ENCODE data around the gene ISLR.

ISLR gene, protein sequence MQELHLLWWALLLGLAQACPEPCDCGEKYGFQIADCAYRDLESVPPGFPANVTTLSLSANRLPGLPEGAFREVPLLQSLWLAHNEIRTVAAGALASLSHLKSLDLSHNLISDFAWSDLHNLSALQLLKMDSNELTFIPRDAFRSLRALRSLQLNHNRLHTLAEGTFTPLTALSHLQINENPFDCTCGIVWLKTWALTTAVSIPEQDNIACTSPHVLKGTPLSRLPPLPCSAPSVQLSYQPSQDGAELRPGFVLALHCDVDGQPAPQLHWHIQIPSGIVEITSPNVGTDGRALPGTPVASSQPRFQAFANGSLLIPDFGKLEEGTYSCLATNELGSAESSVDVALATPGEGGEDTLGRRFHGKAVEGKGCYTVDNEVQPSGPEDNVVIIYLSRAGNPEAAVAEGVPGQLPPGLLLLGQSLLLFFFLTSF

DNA sequence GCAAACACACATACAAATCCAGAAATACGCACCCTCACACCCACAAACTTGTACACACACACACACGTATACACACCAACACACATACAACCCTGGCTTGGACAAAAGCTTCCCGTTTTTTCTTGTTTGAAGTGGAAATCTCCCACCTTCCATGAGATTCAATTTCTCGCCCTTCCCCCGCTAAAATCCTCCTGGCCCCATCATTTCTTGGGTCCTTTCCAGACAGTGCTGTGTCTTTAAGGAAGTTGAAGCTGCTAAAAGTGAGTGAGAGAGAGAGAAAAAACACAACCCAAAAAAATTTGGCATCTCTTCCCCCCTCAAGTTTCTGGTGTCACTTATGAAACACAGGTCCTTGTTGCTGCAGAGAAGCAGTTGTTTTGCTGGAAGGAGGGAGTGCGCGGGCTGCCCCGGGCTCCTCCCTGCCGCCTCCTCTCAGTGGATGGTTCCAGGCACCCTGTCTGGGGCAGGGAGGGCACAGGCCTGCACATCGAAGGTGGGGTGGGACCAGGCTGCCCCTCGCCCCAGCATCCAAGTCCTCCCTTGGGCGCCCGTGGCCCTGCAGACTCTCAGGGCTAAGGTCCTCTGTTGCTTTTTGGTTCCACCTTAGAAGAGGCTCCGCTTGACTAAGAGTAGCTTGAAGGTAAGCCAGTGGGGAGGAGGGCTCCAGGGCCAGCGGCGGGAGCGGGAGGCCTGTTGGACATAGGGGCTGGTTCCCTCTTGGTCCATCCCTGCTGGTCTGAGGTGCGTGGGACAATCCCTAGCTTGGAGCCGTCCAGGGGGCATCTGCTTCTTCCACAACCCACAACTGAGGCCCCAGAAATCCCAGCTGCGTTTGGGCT is at the start of gene ISLR:
Gene ISLR, plus strand, starts transcription at position 331 of the 839 bp plus-strand sequence. CDS start 1,149 bp downstream, outside the sequence.
- no peak for FAIRE-seq

DNA sequence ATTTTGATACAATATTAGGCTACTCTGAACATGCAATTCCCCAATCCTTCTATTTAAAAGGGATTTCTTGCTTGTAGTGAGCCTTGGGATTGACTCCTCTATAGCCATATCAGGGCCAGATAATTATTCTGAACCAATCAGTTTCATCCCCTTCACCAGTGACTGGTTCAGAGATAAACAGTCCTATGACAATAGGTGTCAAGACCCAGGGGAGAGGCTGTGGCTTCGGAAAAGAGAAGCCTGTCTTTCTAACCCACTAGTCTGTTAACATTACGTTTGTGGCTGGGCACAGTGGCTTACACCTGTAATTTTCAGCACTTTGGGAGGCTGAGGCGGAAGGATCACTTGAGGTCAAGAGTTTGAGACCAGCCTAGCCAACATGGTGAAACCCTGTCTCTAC is 49.3 kb upstream of the ISLR start:
- peak; percentile 44 for FAIRE-seq

More for the DNA sequence above, at the start of gene ISLR:
- DNase-seq (ENCODE audit: extremely low spot score, insufficient read length, low read depth): no peak

DNA sequence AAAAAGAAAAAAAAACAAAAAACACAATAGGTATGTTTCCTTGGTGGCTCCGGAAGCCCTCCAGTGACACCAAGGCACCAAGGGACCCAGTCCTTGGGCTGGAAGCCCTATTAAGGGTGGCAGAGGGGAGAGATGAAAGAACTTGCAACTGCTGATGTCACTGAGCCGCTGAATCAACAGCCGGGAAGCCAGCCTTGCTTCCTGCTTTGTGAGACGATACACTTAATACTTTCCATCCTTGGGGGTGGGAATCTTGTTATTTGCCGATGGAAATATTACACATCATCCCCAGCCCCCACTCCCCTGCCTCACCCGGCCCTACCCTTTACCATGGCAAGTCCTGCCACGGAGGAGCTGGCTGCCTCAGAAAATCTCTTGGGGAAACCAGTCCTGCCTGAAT is 48.8 kb upstream of the ISLR start:
- DNase-seq (ENCODE audit: extremely low spot score, insufficient read length, low read depth): no peak
- FAIRE-seq: no peak

More for the DNA sequence above, 49.3 kb upstream of the ISLR start:
- no peak for DNase-seq (ENCODE audit: extremely low spot score, insufficient read length, low read depth)

DNA sequence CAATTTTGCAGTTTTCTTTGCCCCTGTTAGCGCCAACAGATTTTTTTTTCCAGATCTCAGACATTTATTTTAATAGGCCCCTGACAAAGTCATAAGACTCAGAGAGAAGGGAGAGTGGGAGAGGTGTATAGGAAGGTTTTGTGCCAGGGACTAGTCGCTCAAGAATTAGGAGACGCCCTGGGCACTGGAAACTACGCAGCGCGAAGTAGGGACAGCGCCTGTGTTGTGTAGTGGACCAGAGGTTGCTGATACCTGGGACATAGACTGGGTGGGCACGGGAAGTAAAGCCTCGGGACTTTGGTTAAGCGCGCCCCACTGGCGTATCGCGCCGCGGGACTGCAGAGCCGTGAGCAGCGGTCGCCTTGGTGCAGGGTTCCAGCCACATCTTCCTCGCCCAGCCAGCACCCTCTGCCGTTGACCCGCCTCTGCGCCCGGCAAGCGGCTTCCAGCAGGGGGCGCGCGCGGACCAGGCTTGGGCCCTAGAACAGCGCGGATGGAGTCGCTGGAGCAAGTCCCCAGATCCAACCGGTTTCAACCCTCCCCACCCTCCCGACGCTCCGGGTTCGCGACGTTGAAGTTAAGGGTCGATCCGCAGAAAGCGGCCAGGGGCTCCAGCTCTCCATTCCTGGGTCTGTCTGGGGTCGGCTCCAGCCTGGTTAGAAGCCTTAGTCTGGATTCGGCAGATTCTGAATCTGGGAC is 46.1 kb upstream of the ISLR start:
- FAIRE-seq (peak; percentile 66), DNase-seq (ENCODE audit: extremely low spot score, insufficient read length, low read depth) (peak; percentile 53)

DNA sequence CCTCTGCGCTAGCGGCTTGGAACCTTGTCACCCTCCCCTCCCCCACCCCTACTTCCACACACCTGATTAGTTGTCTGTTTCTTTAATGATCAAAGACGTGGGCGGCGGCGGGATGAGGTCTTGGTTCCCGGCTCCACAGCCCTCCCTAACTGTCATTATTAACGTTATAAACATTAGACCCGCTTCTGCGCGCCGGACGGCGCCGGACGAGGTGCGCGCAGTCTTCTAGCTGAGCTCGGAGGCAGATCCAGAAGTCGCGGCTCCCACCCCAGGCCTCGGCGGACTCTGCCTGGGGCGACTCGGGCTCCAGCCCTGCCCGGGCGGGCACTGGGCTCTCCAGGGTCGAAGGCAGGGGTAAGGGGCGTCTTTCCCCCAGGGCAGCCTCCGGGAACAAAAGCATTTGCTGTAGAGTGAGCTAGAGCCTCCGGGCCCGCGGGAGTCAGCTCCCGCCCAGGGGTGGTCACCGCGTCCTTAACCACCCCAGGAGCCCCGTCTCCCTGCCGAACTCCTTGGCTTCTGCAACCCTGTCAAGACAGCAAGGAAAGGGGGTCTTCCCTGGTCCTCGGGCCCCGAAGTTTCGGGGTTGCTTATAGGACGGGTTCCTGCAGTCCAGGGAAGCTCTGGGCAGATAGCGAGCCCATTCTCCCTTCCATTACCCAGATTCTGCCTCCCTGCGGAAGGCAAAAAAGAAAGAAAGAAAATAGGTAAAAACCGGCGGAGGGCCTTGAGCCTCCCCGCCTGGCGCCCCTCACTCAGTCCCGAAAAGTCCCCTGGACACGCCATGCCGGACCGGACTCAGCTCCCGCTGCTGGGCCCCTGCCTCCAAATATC is 45.3 kb upstream of the ISLR start:
- no peak for FAIRE-seq
- DNase-seq (ENCODE audit: extremely low spot score, insufficient read length, low read depth): no peak

DNA sequence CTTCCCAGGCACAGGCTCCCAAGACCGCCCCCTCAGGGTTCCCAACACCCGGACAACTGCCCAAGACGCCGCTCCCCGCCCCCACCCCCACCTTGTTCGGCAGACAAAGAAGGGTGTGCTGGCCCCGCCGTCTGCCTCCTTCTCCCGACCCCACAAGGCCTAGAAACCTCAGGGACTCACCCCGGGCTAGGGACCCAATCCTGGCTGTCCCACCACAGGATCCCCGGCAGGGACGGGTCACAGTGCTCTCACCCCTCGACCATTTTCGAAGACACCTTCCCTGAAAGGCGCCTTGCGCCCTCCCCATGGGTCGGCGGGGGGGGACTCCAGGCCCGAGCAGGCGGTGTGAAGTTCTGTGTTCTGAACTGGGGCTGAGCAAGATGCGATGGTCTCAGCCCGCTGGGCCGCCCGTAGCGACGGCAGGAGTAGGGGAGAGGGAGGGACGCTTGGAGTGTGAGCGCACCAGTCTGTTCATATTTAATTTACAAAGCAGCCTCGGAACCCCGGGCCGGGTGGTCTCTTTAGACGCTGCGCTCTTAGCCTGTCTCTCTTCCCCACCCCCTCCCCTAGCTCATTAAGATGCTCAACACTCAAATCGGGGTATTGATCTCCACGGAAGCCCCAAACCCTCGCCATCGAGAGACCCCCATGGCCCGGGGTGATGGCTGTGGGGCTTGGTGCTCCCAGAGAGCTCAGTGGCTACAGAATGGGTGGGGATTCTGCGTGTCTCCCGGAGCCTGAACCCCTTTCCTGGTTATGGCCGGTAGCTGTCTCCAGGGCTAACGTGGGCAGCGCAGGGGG is 44.5 kb upstream of the ISLR start:
- DNase-seq (ENCODE audit: extremely low spot score, insufficient read length, low read depth) (no peak), FAIRE-seq (no peak)

DNA sequence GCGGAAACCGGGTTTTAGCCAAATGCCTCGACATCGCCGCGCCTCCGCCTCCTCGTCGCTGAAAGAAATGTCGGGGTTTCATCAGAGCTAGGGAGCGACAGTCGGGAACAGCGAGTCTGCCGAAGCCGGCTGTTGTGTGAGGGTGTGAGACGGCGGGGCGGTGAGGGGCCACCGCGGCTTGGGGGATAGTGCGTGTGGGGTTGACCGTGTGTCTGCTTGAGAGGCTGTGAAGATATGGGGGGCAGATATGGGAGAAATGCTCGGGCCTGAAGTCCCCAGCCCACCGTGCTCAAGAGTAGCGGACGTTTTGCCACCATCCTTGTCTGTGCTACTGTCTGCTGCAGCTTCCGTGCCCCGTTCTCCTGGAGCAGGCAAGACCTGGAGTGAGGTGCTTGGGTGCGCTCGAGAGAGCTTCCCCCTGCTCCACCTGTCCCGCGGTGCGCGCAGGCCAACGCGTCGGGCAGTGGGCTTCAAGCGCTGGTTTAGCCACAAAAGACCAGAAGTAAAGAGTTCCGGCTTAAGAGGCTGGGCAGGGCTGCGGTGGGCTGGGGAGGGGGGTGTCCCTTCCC is 43.8 kb upstream of the ISLR start:
- DNase-seq (ENCODE audit: extremely low spot score, insufficient read length, low read depth): no peak

DNA sequence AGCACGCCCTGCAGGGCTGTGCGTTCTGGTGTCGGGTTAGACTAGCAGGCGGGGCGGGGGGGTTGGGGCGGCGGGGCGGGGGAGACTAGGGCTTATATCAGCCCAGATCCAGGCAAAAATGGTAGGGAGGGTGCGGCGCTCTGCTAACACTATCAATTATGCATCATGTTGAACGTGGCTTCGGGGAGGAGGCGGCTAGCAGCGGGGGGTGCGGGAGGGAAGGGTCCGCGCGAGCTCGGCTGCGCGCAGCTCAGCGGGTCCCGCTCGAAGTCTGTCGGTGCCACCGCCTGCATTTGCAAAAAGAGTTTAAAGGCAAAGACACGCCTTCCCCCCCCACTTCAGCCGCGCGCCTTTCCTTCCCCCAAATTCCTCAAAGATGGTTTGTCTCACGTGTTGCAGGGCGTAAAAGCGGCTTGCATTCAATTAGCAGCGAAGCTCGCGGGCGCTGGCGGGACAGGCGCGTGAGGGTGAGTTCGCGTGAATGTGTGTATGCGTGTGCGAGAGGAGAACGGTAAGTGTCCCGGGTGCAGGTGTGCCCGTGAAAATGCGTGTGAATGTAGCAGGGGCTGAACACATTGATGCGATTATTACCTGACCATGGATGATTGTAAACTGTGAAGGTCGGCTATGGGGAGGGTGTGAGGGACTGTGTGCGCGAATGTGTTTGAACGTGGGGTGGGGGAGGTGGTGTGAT is 43.2 kb upstream of the ISLR start, which contains the start of gene ISLR2:
Gene ISLR2, plus strand, starts transcription at position 432 of the 694 bp plus-strand sequence. CDS start 2,169 bp downstream, outside the sequence.
- FAIRE-seq (no peak), DNase-seq (ENCODE audit: extremely low spot score, insufficient read length, low read depth) (no peak)

More for the DNA sequence above, 43.8 kb upstream of the ISLR start:
- no peak for FAIRE-seq

DNA sequence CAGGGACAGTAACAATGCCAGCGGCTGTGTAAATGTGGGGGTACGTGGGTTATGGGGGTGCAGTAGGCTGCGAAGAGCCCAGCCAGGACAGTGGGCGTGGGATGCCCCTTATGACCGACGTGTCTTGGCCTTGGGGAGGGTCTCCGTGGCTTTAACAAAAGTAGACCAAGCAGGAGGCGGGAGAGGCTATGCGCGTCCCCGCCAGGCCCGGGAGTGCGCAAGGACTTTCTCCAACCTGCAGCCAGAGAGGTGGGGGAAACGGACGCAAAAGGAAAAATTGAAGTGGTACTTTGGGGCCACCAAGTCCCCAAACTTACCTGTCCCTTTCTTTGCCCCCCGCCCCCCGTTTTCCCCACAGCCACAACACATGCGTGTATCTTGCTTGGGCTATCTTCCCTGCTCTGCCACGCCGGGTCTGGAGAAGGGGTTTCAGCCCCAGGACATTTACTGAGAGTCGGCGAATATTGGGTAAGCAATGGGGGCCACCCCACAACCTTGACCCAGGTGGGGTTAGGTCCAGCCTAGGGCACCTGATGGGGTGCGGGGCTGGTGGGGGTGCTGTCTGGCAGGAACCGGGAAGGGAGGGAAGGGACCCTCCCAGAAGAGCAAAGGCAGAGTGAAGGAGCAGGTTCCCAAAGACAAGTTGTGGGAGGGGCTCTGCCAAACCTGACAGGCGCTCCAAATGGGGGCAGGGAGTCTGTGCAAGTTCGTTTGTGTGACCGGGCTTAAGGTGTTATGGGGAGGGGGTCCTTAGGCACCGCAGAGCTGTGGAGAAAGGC is 42.5 kb upstream of the ISLR start:
- FAIRE-seq (no peak), DNase-seq (ENCODE audit: extremely low spot score, insufficient read length, low read depth) (no peak)

DNA sequence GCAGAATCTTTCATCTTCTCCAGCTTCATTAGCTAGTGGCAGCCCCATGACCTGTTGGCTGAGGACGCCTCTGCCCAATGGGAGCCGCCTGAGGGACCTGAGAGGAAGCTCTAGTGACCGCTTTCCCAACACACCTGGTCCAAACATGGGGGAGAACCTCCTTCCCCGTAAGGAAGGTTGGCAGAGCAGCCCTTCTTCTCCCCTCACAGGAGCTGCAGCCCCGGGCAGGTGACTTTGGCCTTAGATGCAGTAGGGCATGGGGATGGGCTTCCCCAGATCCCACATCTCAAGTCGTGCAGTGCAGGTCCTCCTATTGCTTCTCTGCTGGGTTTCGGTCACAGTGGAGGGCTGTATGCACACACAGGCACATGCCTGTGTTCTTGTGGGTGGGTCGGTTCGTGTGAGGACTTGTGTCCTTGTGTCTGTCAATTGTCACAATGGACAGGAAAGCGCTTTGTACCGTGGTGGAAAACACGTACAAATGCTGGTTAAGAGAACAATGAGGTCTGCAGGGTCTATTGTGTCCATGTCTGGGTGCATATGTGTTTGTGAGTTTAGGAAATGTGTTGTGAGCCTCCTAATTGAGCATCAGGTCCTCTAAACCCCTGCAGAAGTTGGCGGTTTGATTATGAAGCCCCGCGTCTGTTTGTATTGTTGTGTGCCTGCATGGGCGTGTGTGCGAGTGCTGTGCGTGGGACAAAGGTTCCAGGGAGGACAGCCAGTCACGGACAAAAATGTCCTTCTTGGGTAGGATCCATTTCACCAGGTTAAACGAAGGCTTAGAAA is 41.7 kb upstream of the ISLR start:
- FAIRE-seq (no peak), DNase-seq (ENCODE audit: extremely low spot score, insufficient read length, low read depth) (no peak)

DNA sequence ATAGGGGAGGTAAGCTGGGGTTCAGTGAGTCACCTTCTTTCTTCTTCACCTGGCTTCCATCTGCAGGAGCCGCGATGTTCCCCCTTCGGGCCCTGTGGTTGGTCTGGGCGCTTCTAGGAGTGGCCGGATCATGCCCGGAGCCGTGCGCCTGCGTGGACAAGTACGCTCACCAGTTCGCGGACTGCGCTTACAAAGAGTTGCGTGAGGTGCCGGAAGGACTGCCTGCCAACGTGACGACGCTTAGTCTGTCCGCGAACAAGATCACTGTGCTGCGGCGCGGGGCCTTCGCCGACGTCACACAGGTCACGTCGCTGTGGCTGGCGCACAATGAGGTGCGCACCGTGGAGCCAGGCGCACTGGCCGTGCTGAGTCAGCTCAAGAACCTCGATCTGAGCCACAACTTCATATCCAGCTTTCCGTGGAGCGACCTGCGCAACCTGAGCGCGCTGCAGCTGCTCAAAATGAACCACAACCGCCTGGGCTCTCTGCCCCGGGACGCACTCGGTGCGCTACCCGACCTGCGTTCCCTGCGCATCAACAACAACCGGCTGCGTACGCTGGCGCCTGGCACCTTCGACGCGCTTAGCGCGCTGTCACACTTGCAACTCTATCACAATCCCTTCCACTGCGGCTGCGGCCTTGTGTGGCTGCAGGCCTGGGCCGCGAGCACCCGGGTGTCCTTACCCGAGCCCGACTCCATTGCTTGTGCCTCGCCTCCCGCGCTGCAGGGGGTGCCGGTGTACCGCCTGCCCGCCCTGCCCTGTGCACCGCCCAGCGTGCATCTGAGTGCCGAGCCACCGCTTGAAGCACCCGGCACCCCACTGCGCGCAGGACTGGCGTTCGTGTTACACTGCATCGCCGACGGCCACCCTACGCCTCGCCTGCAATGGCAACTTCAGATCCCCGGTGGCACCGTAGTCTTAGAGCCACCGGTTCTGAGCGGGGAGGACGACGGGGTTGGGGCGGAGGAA is 40.5 kb upstream of the ISLR start:
- FAIRE-seq (no peak), DNase-seq (ENCODE audit: extremely low spot score, insufficient read length, low read depth) (no peak)

DNA sequence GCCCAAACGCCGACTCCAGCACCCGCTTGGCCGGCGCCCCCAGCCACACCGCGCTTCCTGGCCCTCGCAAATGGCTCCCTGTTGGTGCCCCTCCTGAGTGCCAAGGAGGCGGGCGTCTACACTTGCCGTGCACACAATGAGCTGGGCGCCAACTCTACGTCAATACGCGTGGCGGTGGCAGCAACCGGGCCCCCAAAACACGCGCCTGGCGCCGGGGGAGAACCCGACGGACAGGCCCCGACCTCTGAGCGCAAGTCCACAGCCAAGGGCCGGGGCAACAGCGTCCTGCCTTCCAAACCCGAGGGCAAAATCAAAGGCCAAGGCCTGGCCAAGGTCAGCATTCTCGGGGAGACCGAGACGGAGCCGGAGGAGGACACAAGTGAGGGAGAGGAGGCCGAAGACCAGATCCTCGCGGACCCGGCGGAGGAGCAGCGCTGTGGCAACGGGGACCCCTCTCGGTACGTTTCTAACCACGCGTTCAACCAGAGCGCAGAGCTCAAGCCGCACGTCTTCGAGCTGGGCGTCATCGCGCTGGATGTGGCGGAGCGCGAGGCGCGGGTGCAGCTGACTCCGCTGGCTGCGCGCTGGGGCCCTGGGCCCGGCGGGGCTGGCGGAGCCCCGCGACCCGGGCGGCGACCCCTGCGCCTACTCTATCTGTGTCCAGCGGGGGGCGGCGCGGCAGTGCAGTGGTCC is 39.7 kb upstream of the ISLR start:
- DNase-seq (ENCODE audit: extremely low spot score, insufficient read length, low read depth): no peak
- no peak for FAIRE-seq

DNA sequence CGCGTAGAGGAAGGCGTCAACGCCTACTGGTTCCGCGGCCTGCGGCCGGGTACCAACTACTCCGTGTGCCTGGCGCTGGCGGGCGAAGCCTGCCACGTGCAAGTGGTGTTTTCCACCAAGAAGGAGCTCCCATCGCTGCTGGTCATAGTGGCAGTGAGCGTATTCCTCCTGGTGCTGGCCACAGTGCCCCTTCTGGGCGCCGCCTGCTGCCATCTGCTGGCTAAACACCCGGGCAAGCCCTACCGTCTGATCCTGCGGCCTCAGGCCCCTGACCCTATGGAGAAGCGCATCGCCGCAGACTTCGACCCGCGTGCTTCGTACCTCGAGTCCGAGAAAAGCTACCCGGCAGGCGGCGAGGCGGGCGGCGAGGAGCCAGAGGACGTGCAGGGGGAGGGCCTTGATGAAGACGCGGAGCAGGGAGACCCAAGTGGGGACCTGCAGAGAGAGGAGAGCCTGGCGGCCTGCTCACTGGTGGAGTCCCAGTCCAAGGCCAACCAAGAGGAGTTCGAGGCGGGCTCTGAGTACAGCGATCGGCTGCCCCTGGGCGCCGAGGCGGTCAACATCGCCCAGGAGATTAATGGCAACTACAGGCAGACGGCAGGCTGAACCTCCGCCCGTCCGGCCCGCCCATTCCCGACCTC is 39.0 kb upstream of the ISLR start:
- FAIRE-seq (no peak), DNase-seq (ENCODE audit: extremely low spot score, insufficient read length, low read depth) (no peak)

DNA sequence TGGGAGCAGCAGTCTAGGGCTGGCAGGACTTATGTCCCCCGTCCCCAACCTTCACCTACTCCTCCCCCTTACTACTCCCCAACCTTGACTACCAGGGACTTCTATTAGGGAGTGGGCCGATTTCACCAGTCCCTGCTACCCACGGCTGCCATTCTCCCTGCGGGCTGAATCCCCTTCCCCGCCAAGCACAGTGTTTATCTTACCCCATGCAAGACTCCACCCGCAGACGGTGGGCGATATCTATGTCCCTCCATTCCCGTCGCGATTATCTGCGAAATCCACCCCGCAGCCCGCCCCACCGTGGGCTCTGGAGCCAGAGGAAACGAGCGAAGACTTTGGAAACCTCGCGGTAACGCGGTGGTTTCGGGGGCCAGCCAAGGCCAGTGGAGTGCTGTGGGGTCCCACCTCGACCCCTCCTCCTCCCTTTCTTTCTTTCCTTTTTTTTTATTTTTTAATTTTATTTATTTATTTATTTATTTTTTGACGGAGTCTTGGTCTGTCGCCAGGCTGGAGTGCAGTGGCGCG is 38.4 kb upstream of the ISLR start:
- FAIRE-seq: no peak
- DNase-seq (ENCODE audit: extremely low spot score, insufficient read length, low read depth): no peak
